Fibroblast of mammary gland (primary cell): Measurements from ENCODE around the gene CHMP2B.
A peak's percentile ranks its signal among the peaks of the same experiment; 100 is the strongest.

Experiments
- DNase-seq: peaks from one replicate; pipeline ENCODE4 v3.0.0-alpha.2; 2010; ENCODE audit warnings: low read depth
- H3K4me3 ChIP-seq: 2 replicates; pipeline ENCODE4 v1.5.1; 2011; ENCODE audit warnings: low read depth, mild to moderate bottlenecking, low read length, moderate library complexity; ENCODE audit not compliant: control insufficient read depth
- CTCF ChIP-seq: conservative IDR thresholded peaks from 2 replicates; pipeline ENCODE4 v1.5.1; 2011; ENCODE audit warnings: low read depth, low read length, inconsistent platforms; ENCODE audit not compliant: control insufficient read depth, insufficient read depth

CHMP2B gene

GRCh38 chr3:87267953-87268645 is 41.0 kb downstream of the CHMP2B start:
- DNase-seq: no peak
- no peak overlapping the region for H3K4me3 ChIP-seq
- no peak for TF ChIP-seq CTCF

- no peak for TF ChIP-seq CTCF
- peak; percentile 5 for DNase-seq
These were observed 41.6 kb downstream of the CHMP2B start for GRCh38 chr3:87268646-87269211.

GRCh38 chr3:87269723-87270122 is 42.6 kb downstream of the CHMP2B start:
- no peak overlapping the region for H3K4me3 ChIP-seq
- TF ChIP-seq CTCF: no peak
- no peak for DNase-seq

More at GRCh38 chr3:87268646-87269211, 41.6 kb downstream of the CHMP2B start:
- no peak overlapping the region for H3K4me3 ChIP-seq

- TF ChIP-seq CTCF: no peak
- no peak overlapping the region for H3K4me3 ChIP-seq
- DNase-seq: no peak
These were observed 44.0 kb downstream of the CHMP2B start for GRCh38 chr3:87270908-87271700.

GRCh38 chr3:87272718-87273341 is 45.7 kb downstream of the CHMP2B start:
- no peak for DNase-seq
- TF ChIP-seq CTCF: no peak
- H3K4me3 ChIP-seq: no peak overlapping the region

- TF ChIP-seq CTCF: no peak
- DNase-seq: no peak
These were observed 49.4 kb downstream of the CHMP2B start, which contains the start of gene POU1F1 for GRCh38 chr3:87276484-87276883. Gene POU1F1 (minus strand): TSS chr3:87276584. CDS start chr3:87276462, 122 bp downstream.

More at GRCh38 chr3:87276484-87276883, 49.4 kb downstream of the CHMP2B start, which contains the start of gene POU1F1:
- H3K4me3 ChIP-seq: no peak within 1 kb of the TSS
